KBM-7 (cell line): Measurements from ENCODE around the gene FOXO6.

Experiments used
- DNase-seq: peaks from one replicate; pipeline ENCODE4 v3.0.0-alpha.2; 2015
- in situ Hi-C: fragments of 300-500 bp; cut with MboI; formaldehyde crosslinking; loops from 2 replicates; pipeline ENCODE4 v1.14.3; 2020; ENCODE audit warnings: low sequenced_read_pairs, low pct_unique_long_range_greater_than_20kb, mixed read lengths

Gene FOXO6

DNA sequence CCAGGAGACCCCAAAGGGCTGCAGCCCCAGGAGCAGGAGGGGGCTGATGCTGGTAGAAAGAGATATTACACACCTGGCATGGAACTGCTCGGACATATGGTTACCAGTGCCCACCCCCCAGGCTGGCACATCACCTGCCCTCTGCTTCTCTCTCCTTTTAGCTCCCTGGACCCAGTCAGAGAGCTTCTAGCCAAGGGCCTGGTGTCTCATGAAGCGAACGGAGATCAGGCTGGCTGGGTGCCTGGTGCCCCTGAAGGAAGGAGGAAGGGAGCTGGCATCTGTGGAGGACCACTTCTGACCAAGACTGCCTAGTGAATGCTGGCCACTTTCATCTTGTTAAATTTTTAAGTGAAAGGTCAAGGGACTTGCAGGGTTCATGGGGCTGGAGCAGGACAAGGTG lies 53.1 kb downstream of the FOXO6 start:
- no peak for DNase-seq
- in situ Hi-C loops, result loop anchor here (10.0 kb wide), 1 partner anchor 89 kb away; no protein-coding TSS in a partner anchor

DNA sequence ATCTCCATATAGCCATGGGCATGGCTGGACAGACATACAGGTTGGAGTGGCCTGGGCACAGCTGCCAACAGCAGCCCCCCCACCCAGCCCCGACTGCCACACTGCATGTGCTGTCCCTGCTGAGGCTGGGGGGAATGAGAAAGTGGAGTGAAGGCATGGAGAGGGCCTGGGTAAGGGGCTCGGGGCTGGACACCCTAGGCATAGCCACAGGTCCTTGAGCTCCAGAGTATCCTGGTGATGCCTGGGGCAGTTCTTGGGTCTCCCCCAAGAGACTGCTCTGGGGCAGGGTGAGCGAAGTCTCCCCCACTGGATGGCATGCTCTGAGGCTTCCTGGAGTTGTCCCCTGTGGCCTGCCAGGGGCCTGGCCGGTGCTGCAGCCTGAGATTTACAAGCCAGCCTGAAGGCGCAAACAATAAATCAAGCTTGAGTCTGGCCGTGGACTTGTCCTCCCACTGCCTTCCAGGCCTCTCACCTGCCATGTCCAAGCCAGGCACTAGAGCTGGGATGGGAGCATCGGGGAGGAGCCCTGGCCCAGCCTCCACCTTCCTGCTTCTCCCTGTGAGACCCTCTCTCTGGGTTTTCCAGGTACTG lies 53.6 kb downstream of the FOXO6 start:
- in situ Hi-C loops, result loop anchor here (10.0 kb wide), 1 partner anchor 90 kb away; no protein-coding TSS in a partner anchor
- DNase-seq, result no peak

DNA sequence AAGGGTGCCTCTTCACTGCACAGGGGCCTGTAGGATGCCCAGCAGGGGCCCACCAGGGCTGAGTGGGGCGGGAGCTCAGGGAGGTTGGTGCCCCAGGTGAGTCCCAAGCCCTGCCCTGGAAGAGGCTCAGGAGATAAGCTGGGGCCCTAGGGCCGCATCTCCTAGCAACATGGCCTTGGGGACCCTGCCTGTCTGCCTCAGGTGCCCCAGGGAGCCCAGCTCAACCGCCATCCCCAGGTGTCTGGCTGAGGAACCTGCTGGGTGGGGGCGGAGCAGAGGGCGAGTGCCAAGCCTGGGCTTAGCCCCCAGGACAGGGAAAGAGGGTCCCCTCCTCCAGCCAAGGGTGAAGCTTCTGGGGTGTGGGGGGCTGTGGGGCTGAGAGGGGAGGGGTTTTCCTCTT lies 54.8 kb downstream of the FOXO6 start:
- no peak for DNase-seq
- in situ Hi-C loops, result loop anchor here (10.0 kb wide), 1 partner anchor 91 kb away; no protein-coding TSS in a partner anchor

DNA sequence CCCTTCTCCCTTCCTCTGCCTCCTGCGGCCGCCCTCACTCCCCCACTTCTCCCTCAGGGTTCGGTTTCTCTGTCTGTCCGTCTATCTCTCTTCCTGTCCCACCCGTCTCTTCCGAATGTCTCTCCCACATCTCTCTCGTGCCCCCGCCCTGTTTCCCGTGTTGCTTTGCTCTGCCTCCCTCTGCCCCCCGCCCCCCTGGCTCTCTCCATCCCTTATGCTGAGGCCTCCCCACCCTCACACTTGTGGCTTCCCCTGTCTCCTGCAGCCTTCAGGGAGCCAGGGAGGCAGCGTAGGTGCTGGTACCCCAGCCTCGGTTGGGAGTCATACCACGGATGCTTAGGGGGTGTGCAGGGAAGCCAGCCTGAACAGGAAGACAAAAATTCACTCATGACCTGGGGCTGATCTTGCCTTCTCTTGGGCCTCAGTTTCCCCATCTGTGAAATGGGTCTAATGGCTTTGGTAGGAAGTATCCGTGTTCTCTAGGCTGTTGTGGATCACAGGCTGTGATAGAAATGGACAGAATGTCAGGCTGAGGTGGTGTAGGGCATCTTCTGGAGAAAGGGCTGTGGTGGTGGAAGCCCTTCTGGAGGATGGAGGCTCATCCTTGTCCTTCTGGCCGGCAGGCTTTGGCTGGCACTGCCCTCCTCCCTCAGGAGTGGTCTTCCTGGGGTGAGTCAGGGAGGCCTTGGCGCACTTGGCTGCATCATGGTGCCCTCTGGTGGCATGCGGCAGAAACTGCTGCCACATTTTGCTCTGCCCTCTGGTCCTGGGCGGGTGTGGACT lies 55.5 kb downstream of the FOXO6 start:
- peak; percentile 73 for DNase-seq
- in situ Hi-C loops, result loop anchor here (10.0 kb wide), 1 partner anchor 92 kb away; no protein-coding TSS in a partner anchor

DNA sequence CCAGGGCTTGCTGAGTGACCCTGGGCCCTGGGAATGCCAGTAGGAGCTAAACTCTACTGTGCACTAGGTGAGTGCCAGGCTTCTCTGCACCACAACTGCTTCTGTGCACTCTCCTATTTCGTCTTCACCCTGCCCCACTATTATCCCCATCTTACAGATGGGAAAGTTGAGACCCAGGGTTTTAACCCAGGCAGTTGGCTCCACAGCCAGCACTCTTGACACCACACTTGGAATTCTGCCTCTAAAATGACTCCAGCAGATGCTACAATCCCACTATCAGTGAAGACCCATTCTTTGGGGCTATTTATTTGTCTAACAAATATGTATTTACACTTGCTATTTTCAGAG lies 56.1 kb downstream of the FOXO6 start:
- in situ Hi-C loops, result loop anchor here (10.0 kb wide), 1 partner anchor 93 kb away; no protein-coding TSS in a partner anchor
- DNase-seq, result no peak

DNA sequence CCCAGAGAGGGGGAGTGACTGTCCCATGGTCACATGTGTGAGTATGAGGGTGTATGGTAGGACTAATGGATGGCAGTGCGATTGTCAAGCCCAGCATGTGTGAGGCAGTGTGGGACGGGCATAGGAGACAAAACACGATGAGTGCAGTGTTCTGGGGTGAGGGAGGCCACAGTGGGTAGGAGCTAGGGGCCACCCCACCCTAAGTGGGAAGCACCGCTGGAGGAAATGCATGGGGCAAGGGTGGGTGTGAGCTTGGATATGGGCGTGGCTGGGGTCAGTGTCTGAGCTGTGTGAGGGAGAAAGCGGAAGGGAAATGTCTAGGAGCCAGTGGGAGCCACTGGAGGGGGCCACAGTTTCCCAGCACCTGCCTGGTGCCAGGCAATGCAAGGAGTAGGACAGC lies 56.5 kb downstream of the FOXO6 start:
- in situ Hi-C loops, result loop anchor here (10.0 kb wide), 1 partner anchor 93 kb away; no protein-coding TSS in a partner anchor
- no peak for DNase-seq

DNA sequence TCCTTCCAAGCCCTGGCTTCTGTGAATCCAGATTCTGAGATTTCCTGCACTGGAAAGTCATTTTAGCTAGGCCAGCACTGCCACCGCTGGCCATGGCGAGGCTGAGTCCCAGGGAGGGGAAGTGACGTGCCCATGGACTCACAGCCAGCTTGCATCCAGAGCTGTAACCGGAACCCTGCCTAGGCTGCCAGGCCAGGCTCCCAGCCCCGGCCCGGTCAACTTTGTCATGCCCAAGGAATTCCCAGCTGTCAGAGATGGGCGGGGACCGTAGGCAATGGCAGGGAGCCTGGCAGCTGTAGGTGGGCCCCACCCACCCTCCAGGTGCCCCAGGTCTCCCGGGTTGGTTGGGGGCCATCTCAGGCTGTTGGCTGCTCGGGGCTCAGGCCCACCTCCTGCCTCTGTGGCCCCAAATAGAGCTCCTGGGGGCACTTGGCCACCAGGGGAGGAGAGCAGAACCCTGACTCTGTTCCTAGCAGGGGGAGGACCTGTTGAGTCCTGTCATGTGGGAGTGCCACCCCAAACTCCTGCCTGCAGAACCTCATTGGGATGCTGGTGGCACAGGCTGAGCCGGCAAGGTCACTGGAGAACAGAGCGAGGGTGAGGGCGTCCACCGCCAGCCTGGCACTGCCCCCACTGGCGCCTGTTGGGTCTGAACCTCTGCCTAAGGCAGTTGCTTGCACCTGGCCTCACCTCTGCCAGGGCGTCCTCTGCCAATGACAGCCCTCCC lies 57.8 kb downstream of the FOXO6 start:
- DNase-seq, result no peak
- in situ Hi-C loops, result loop anchor here (10.0 kb wide), 1 partner anchor 94 kb away; no protein-coding TSS in a partner anchor

DNA sequence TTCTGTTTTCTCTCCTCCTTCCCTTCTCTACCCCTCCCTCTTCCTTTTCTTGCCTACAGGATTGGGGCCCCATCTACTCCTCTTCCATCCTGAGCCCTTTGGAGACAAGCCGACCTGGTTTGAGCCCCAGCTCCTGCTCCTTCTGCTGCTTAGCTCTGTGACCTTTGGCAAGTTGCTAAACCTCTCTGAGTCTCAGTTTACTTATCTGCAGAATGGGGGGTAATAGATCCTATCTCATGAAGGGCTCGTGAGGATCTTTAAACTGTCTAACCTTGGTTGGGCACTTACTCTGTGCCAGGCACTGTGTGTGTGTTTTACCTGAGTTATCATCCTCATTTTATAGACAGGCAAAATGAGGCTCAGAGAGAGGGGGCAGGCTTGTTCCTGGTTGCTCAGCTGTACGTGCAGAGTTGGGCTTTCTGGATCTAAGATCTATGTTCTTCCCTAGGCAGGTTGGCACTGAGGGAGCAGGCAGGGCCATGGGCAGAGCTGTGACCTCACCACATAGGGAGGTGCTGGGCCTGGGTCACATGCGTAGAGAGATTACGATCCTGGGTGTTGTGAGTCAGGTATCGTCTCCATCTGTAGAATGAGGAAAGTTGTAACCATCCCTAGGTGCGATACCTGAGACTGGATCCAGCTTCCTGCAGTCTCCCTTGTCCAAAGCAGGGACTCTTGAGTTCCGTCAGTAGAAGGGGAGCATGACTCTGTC lies 58.5 kb downstream of the FOXO6 start:
- in situ Hi-C loops, result loop anchor here (10.0 kb wide), 1 partner anchor 95 kb away; no protein-coding TSS in a partner anchor
- DNase-seq, result no peak

DNA sequence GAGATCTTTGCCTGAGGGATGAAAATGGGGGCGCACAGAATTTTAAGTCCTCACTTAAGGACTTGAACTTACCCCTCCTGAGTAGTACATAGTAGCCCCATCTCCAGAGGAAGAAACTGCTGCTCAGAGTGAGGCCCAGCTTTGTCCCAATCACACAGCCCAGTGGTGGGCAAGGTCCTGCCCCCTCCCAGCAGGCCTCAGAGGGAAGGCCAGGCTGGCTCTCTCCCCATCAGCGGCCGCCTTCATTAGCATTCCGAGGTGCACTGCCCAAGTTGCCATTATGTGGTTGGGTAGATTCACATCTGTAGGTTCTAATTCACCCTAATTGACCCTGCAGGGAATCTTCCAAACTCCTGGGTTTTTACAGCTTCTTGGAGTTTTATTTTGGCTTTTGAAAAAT lies 59.1 kb downstream of the FOXO6 start:
- in situ Hi-C loops, result no loop called here
- DNase-seq, result no peak

DNA sequence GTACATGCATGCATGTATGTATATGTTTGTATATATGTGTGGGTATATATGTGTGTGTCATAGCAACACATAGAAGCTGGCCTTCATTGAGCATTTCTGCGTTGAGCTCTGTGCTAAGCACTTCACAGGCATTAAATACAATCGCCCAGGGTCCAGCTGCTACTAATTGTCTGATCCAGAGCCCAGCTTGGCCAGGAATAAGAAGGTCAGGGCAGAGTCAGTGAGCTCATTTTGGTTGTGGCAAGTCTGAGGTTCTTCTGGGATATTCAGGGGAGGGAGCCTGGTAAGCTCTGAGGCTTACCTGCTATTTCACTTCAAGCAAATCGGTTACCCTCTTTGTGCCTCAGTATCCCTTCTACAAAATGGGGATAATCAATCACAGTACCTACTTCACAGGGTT lies 59.6 kb downstream of the FOXO6 start:
- in situ Hi-C loops, result no loop called here
- DNase-seq, result no peak

DNA sequence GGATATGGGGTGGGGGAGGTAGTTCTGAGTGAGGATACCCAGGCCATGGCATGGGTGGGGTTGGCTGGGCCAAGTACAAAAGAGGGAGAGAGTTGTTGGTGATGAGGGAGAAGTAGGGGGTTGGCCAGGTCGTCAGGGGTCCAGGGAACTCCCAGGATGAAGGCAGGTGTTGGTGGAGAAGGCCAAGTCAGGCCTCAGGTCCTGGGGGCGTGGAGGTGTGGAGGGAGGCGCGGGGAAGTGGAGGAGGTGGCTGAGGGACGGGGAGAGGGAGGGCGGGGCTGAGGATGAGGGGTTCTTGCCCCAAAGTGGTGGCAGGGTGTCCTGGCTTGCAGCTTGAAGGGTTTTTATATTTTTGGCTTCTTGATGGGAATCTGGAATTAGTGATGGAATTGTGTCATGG lies 61.1 kb downstream of the FOXO6 start:
- no peak for DNase-seq
- in situ Hi-C loops, result no loop called here

DNA sequence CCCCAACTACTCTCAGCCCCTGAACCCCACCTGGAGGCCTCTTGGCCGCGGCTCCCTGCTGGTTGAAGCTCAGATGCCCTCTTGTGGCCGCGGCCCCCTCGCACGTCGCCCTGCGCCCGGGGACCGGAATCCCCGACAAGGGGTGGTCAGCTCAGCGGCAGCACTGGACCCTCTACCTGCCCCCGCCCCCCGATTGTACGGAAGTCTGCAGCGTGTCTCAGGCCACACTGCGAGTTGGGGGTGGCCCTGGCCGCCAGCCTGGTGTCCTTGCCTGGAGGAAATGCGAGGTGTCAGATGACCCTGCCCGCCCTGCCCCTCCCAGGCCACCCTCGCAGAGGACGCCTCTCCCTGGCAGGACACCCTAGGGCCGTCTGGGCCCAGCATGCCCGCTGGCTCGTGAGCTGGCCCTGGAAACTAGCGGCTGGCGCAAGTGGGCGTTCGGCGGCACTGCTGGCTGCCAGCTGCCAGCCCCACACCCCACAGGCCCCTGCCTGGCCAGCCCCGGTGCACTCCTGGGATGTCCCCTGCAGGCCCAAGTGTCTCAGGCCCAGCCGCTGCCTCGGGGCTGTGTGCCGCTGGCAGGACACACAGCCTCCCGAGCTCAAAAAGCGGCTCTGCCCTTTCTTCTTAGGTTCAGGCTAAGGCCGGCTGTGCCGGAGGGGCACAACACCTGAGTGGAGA lies 62.4 kb downstream of the FOXO6 start:
- in situ Hi-C loops, result no loop called here
- DNase-seq, result no peak

DNA sequence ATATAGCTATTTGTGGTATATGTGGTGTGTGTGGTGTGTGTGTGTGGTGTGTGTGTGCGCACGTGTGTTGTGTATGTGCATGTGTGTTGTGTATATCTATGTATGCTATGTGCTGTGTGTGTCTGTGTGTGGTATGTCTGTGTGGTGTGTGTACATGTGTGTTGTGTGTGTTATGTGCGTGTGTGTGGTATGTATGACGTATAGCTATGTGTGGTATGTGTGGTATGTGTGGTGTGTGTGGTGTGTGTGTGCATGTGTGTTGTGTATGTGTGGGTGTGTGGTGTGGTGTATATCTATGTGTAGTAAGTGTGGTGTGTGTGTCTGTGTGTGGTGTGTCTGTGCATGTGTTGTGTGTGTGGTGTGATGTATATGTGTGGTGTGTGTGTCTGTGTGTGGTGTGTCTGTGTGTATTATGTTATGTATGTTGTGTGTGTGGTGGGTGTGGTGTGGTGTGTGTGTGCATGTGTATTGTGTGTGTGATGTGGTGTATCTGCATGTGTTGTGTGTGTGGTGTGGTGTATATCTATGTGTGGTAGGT lies 63.4 kb downstream of the FOXO6 start:
- no peak for DNase-seq
- in situ Hi-C loops, result no loop called here

DNA sequence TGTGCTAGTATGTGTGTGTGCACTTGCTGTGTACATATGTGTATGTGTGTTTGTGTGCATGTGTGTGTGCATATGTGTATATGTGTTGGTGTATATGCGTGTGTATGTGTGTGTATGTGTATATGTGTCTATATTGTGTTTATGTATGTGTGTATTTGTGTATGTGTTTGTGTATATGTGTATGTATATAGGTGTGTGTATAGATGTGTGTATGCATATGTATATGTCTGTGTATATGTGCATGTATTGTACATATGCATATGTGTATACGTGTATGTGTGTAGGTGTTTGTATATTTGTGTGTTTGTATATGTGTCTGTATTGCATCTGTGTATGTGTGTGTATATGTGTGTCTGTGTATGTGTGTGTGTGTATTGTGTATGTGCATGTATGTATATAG lies 64.1 kb downstream of the FOXO6 start:
- DNase-seq, result no peak
- in situ Hi-C loops, result no loop called here

DNA sequence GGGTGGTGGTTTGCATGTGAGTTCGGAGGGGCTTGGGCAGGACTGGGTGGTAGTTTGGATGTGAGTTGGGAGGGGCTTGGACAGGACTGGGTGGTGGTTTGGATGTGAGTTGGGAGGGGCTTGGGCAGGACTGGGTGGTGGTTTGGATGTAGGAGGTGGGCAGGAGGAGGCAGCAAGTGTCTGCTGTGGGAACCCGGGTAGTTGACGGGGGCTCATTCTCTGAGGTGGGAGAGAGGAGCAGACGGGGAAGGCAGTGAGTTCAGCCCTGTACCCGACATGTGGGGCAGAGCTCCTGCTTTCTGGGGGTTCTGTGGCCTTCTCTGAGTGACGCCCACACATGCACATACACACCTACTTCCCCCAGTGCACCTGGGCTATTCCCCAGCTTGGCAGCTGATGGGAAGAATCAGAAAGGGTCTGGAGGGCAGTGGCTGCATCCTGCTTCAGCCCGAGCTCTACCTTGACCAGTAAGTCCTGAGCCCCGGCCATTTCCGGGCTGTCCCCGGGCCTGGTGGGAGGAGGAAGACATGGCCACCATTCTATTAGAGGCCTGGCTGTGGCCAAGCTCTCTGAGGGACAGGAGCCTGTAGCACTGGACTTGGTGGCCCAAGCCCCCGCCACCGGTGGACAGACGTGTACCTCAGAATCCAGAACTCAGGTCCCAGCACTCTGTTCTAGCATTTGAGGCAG lies 65.1 kb downstream of the FOXO6 start:
- in situ Hi-C loops, result no loop called here

DNA sequence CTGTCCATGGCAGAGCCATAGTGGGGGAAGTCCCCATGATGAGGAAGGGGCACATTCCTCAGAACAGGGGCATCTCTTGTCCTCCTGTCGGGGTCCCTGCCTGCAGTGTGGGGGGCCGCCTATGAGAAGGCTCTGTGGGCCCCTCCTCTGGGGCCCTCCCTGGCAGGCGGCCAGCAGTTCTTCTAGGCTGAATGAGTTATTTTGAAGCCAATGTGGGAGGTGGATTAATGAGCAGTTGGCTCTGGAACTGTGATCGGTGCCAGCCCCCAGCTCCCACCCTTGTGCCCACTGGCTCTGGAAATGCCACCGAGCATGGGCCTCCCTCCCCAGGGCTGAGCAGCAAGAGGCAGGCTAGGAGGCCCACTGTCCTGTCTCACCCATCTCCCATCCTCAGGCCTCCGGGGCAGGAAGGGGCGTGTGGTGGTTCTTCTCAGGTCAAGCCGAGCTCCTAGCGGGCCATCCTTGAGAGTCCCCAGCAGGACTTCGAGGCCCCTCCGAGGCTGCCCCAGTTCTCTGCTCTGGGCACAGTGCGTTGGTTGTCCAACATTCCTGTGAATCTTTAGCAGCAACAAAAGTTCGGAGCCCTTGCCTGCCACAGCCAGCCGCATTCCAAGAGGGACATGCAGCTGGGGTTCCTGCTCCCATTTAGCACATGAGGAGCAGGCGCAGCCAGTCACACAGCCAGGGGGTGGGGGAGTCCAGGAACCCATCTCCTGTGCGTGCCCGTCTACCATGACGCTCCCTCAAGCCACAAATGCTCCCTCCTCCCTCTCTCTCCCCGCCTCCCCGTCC lies 66.1 kb downstream of the FOXO6 start:
- in situ Hi-C loops, result no loop called here
- no peak for DNase-seq

More for the DNA sequence above, 65.1 kb downstream of the FOXO6 start:
- no peak for DNase-seq
